ENCODE measurements around the gene PSMB5. TPM values are rescaled to one million over a fixed set of nuclear protein-coding genes. Genes with fewer than 3 reads are reported as not detected.

PSMB5 gene
- total RNA-seq, 2 donors from 2014 or later = 47.4 to 79.7 TPM

DNA sequence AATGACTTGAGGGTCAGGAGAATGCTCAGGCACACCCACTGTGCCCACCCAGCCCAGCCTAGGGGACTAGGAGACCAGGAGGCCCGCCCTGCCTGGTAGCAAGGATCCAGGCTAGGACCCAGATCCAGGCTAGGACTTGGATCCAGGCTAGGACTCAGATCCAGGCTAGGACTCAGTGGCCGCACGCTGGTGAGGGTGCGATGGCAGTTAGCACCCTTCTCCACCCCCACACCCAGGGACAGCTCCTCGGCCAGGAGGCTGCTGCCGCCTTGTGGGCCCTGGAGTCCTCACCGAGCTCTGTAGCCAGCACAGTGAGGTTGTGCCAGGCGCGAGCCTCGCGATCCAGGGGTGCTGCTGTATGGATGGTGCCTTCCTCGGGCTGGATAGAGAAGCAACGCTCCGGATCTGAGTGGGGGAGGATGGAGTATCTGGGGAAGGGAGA is 17.5 kb upstream of the PSMB5 start:
- H3K9me3 ChIP-seq = no peaks in the 10 kb centered on the region
- H3K27ac ChIP-seq = no peak overlapping the region
- no peak overlapping the region for H3K4me3 ChIP-seq
- TF ChIP-seq, protein P1, sequence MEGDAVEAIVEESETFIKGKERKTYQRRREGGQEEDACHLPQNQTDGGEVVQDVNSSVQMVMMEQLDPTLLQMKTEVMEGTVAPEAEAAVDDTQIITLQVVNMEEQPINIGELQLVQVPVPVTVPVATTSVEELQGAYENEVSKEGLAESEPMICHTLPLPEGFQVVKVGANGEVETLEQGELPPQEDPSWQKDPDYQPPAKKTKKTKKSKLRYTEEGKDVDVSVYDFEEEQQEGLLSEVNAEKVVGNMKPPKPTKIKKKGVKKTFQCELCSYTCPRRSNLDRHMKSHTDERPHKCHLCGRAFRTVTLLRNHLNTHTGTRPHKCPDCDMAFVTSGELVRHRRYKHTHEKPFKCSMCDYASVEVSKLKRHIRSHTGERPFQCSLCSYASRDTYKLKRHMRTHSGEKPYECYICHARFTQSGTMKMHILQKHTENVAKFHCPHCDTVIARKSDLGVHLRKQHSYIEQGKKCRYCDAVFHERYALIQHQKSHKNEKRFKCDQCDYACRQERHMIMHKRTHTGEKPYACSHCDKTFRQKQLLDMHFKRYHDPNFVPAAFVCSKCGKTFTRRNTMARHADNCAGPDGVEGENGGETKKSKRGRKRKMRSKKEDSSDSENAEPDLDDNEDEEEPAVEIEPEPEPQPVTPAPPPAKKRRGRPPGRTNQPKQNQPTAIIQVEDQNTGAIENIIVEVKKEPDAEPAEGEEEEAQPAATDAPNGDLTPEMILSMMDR (IDR thresholded peaks at IDR 0.05) = no peak
- no peaks in the 10 kb centered on the region for H3K27me3 ChIP-seq (replicated peaks; ENCODE audit: insufficient read depth)
- DNase-seq (ENCODE audit: low spot score) (no peak), ATAC-seq (ENCODE audit: insufficient number of reproducible peaks, low FRiP score, low read depth) (no peak)
- H3K4me1 ChIP-seq (ENCODE audit: control insufficient read depth in 1 of 2, low read depth in 2 of 2) = peaks cover 6 to 10% of the 10 kb centered on the region in 2 donors
- H3K36me3 ChIP-seq = no peaks in the 10 kb centered on the region

DNA sequence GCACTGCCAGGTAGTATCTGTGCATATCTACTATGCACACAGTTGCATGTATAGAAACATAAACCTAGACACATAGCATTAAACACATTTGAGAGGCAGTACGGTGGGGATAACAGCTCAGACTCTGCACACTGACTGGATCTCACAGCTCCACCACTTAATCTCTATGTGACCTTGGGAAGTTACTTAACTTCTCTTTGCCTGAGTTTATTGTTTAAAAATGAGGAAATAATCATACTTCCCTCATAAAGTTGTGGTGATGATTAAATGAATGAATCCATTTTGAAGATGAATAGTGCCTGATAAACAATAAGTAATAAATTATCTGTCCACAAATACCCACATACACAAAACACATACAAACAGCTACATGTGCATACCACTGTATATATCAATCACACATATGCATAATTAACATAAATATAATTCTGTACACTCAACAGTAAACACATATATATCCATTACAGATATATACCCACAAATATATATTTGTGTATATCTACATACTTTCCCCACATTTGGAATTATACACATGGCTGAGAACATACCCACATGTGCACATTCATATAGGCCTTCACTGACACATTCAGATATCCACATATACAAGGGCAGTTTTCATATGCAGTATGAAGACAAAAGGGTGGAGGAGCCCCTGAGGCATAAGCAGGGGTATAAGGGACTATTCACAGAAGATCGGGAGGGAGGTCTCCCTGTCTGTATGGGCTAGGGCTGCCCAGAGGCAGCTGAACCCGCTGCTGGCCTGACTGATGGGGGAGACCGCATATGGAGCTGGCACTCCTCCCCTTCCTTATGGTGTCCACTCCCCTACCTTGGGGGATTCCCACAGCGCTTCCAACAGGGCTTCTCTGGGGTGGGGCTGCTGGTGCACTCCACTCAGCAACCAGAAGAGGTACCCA is 16.7 kb upstream of the PSMB5 start:
- TF ChIP-seq, protein P1 (IDR thresholded peaks at IDR 0.05) = no peak
- H3K4me1 ChIP-seq (ENCODE audit: control insufficient read depth in 1 of 2, low read depth in 2 of 2) = peaks cover under 1 to 2% of the 10 kb centered on the region in 2 donors
- H3K27ac ChIP-seq = no peak overlapping the region
- ATAC-seq (ENCODE audit: insufficient number of reproducible peaks, low FRiP score, low read depth) (no peak), DNase-seq (ENCODE audit: low spot score) (no peak)
- H3K27me3 ChIP-seq (replicated peaks; ENCODE audit: insufficient read depth) = no peaks in the 10 kb centered on the region
- H3K36me3 ChIP-seq = no peaks in the 10 kb centered on the region
- H3K4me3 ChIP-seq = no peak overlapping the region
- H3K9me3 ChIP-seq = no peaks in the 10 kb centered on the region

DNA sequence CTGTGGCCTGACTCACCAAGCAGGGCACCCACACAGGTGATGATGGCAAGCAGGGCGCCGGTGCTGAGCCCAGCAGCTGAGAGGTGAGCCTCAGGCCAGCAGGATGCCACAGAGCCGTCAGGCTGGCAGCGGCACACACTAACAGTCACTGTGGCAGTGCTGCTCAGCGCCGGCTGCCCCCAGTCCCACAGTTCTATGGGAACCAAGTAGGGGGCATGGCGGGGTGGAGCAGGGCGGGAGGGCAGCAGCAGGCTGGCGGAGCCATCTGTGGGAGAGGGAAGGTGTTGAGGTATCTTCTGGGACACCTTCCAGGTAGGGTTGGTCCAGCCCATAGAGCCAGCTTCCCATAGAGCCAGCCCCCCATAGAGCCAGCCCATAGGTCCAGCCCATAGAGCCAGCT is 14.3 kb upstream of the PSMB5 start:
- H3K4me1 ChIP-seq (ENCODE audit: control insufficient read depth in 1 of 2, low read depth in 2 of 2) = no peaks in the 10 kb centered on the region
- H3K27ac ChIP-seq = no peak overlapping the region
- no peak for DNase-seq (ENCODE audit: low spot score)
- H3K9me3 ChIP-seq = no peaks in the 10 kb centered on the region
- ATAC-seq (ENCODE audit: insufficient number of reproducible peaks, low FRiP score, low read depth) = no peak
- H3K36me3 ChIP-seq = no peaks in the 10 kb centered on the region
- TF ChIP-seq, protein P1 (IDR thresholded peaks at IDR 0.05) = no peak
- H3K27me3 ChIP-seq (replicated peaks; ENCODE audit: insufficient read depth) = no peaks in the 10 kb centered on the region
- no peak overlapping the region for H3K4me3 ChIP-seq

DNA sequence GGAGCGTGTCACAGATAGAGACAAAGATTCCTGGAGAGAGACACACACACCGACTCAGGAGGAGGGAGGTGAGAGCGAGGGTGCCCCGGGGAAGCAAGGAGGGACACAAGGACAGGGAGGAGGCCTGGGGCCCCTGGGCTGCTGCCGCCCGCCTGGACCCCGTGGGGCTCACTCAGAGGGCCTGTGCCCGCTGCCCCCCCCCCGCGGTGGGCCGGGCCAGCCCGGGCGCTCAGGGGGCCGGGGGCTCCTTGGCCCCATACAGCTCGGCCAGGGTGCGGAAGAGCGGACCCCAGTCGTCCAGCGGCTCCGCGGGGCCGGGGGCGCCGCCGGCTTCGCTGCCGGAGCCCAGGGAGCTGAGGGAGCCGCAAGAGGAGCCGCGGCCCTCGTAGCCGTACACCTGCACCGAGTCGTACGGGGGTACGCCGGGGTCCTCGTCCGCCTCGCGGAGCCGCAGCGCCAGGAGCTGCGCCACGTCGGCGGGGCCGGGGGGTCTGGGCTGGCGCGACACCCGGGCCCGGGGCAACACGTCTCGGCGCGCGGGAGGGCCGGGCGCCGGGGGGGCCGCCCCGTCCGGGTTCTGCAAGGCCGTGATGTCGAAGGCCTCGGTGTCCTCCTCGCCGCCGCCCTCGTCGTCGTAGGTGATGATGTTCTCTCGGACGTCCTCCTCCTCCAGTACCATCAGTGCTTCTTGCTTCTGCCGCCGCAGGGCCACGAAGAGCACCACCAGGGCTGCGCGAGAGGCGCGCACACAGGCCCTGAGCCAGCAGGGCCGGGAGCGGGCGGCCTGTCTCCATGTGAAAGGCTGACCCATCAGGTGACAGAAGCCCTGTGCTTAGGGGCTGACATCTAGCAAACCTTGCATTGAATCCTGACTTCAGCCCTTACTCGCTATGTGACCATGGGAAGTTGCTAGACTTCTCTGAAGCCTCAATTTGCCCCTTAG is 13.3 kb upstream of the PSMB5 start:
- ATAC-seq (ENCODE audit: insufficient number of reproducible peaks, low FRiP score, low read depth) = no peak
- TF ChIP-seq, protein P1 (IDR thresholded peaks at IDR 0.05) = no peak
- H3K4me3 ChIP-seq = no peak overlapping the region
- H3K36me3 ChIP-seq = no peaks in the 10 kb centered on the region
- no peaks in the 10 kb centered on the region for H3K27me3 ChIP-seq (replicated peaks; ENCODE audit: insufficient read depth)
- no peak for DNase-seq (ENCODE audit: low spot score)
- H3K4me1 ChIP-seq (ENCODE audit: control insufficient read depth in 1 of 2, low read depth in 2 of 2) = no peaks in the 10 kb centered on the region
- no peak overlapping the region for H3K27ac ChIP-seq
- no peaks in the 10 kb centered on the region for H3K9me3 ChIP-seq
